GM20431 (cell line): Measurements from ENCODE around the gene MUL1.

Source experiments
- in situ Hi-C: fragments of 300-500 bp; cut with MseI, MboI; formaldehyde crosslinking; loops from one replicate; pipeline ENCODE4 v1.15.0; 2020; ENCODE audit warnings: low sequenced_read_pairs; ENCODE audit not compliant: unreplicated experiment

The MUL1 gene

GRCh38 chr1:20519609-20520262, 11.8 kb upstream of the MUL1 start:
- in situ Hi-C loops, result loop anchor here (10.0 kb wide), 1 partner anchor 125 kb away; no protein-coding TSS in a partner anchor

- in situ Hi-C loops, result no loop called here
Observed at GRCh38 chr1:20511518-20512428, 3.8 kb upstream of the MUL1 start.

GRCh38 chr1:20508411-20508771, 440 bp upstream of the MUL1 start:
- in situ Hi-C loops, result no loop called here

GRCh38 chr1:20507248-20507563, 745 bp downstream of the MUL1 start:
- in situ Hi-C loops, result no loop called here

- in situ Hi-C loops, result no loop called here
Observed at GRCh38 chr1:20505488-20505887, 2.5 kb downstream of the MUL1 start.

- in situ Hi-C loops, result no loop called here
Observed at GRCh38 chr1:20500716-20501115, 7.2 kb downstream of the MUL1 start.

- in situ Hi-C loops, result loop anchor here (10.0 kb wide), 1 partner anchor 285 kb away; no protein-coding TSS in a partner anchor
Observed at GRCh38 chr1:20499718-20500117, 8.2 kb downstream of the MUL1 start.

- in situ Hi-C loops, result loop anchor here (10.0 kb wide), 1 partner anchor 284 kb away; no protein-coding TSS in a partner anchor
Observed at GRCh38 chr1:20499105-20499504, 8.8 kb downstream of the MUL1 start.

GRCh38 chr1:20498116-20498515, 9.8 kb downstream of the MUL1 start:
- in situ Hi-C loops, result loop anchor here (10.0 kb wide), 1 partner anchor 283 kb away; no protein-coding TSS in a partner anchor

GRCh38 chr1:20497506-20497905, 10.4 kb downstream of the MUL1 start:
- in situ Hi-C loops, result loop anchor here (10.0 kb wide), 1 partner anchor 283 kb away; no protein-coding TSS in a partner anchor

GRCh38 chr1:20496725-20497383, 11.1 kb downstream of the MUL1 start:
- in situ Hi-C loops, result loop anchor here (10.0 kb wide), 1 partner anchor 282 kb away; no protein-coding TSS in a partner anchor

GRCh38 chr1:20496241-20496661, 11.7 kb downstream of the MUL1 start:
- in situ Hi-C loops, result loop anchor here (10.0 kb wide), 1 partner anchor 281 kb away; no protein-coding TSS in a partner anchor

- in situ Hi-C loops, result loop anchor here (10.0 kb wide), 1 partner anchor 281 kb away; no protein-coding TSS in a partner anchor
Observed at GRCh38 chr1:20495661-20496060, 12.3 kb downstream of the MUL1 start.

- in situ Hi-C loops, result loop anchor here (10.0 kb wide), 1 partner anchor 280 kb away; no protein-coding TSS in a partner anchor
Observed at GRCh38 chr1:20494609-20495311, 13.2 kb downstream of the MUL1 start.

GRCh38 chr1:20493839-20494608, 13.9 kb downstream of the MUL1 start:
- in situ Hi-C loops, result loop anchor here (10.0 kb wide), 1 partner anchor 279 kb away; no protein-coding TSS in a partner anchor

- in situ Hi-C loops, result loop anchor here (10.0 kb wide), 1 partner anchor 279 kb away; no protein-coding TSS in a partner anchor
Observed at GRCh38 chr1:20493309-20493708, 14.6 kb downstream of the MUL1 start.

GRCh38 chr1:20492751-20493150, 15.2 kb downstream of the MUL1 start:
- in situ Hi-C loops, result loop anchor here (10.0 kb wide), 1 partner anchor 278 kb away; no protein-coding TSS in a partner anchor

GRCh38 chr1:20491866-20492265, 16.1 kb downstream of the MUL1 start:
- in situ Hi-C loops, result loop anchor here (10.0 kb wide), 1 partner anchor 277 kb away; no protein-coding TSS in a partner anchor

- in situ Hi-C loops, result loop anchor here (10.0 kb wide), 1 partner anchor 276 kb away; no protein-coding TSS in a partner anchor
Observed at GRCh38 chr1:20491178-20491577, 16.8 kb downstream of the MUL1 start.
